HL-60 (cell line): ENCODE measurements around the gene SNORC.

Experiments used
- DNase-seq, 2 experiments: peaks; one replicate each; pipeline ENCODE4 v3.0.0-alpha.2; 2010 to 2020; ENCODE audit warnings: low read depth in 1 of 2, low spot score in 1 of 2
- H3K27ac ChIP-seq: fragments of 250-450 bp; sonication (Bioruptor Pico); replicated peaks from 2 replicates; pipeline ENCODE4 v1.5.1; 2020; ENCODE audit warnings: mild to moderate bottlenecking, moderate library complexity
- H3K27me3 ChIP-seq: fragments of 250-450 bp; sonication (Bioruptor Pico); 2 replicates; pipeline ENCODE4 v1.5.1; 2021; ENCODE audit warnings: mild to moderate bottlenecking, moderate library complexity; ENCODE audit not compliant: insufficient read depth, poor library complexity, severe bottlenecking
- H3K4me3 ChIP-seq: replicated peaks from 2 replicates; pipeline ENCODE4 v1.5.1; 2011; ENCODE audit warnings: mild to moderate bottlenecking, control low read depth, low read length; ENCODE audit not compliant: insufficient read depth
- CTCF ChIP-seq: IDR thresholded peaks from one replicate; pipeline ENCODE4 v1.5.1; 2011; ENCODE audit warnings: low read length, control low read depth, inconsistent platforms; ENCODE audit not compliant: insufficient read depth
- GABPA ChIP-seq: IDR thresholded peaks from 2 replicates; pipeline ENCODE4 v1.6.1; 2012; ENCODE audit warnings: low read depth
- POLR2AphosphoS5 ChIP-seq: IDR thresholded peaks from 2 replicates; pipeline ENCODE4 v1.6.1; 2012; ENCODE audit warnings: low read depth
- REST ChIP-seq: IDR thresholded peaks from 2 replicates; pipeline ENCODE4 v1.6.1; 2012; ENCODE audit warnings: low read depth; ENCODE audit not compliant: insufficient replicate concordance
- SPI1 ChIP-seq: IDR thresholded peaks from 2 replicates; pipeline ENCODE4 v1.6.1; 2012; ENCODE audit warnings: low read depth, mild to moderate bottlenecking, borderline replicate concordance

Gene SNORC

GRCh38 chr2:232877940-232878511 is 8.0 kb downstream of the SNORC start:
- TF ChIP-seq POLR2AphosphoS5 (no peak), CTCF (no peak), REST (no peak), GABPA (no peak), SPI1 (no peak)
- Histone ChIP-seq H3K27me3 (no peaks in the 10 kb centered on the region), H3K27ac (no peak overlapping the region), H3K4me3 (no peak overlapping the region)
- DNase-seq, result no peak

GRCh38 chr2:232878855-232879617 is 9.0 kb downstream of the SNORC start:
- Histone ChIP-seq H3K27me3 (no peaks in the 10 kb centered on the region), H3K27ac (no peak overlapping the region), H3K4me3 (no peak overlapping the region)
- TF ChIP-seq CTCF (no peak), POLR2AphosphoS5 (no peak), SPI1 (no peak), GABPA (no peak), REST (no peak)
- DNase-seq, result no peak

- Histone ChIP-seq H3K27ac (no peak overlapping the region), H3K4me3 (no peak overlapping the region), H3K27me3 (no peaks in the 10 kb centered on the region)
- TF ChIP-seq REST (no peak), SPI1 (no peak), POLR2AphosphoS5 (no peak)
- DNase-seq, result no peak
Measured at GRCh38 chr2:232879618-232880494, 9.8 kb downstream of the SNORC start.
